T1000 (cell line): ENCODE data around the gene RUFY2.

Experiments
- DNase-seq: peaks from one replicate; lab custom pipeline; 2025; ENCODE audit warnings: mixed read lengths; lab: John Stamatoyannopoulos, UW

Gene RUFY2

GRCh38 chr10:68364101-68364886 is 42.8 kb downstream of the RUFY2 start:
- DNase-seq, result no peak

GRCh38 chr10:68362590-68362989 is 44.5 kb downstream of the RUFY2 start:
- no peak for DNase-seq

- DNase-seq, result no peak
These were observed 47.9 kb downstream of the RUFY2 start for GRCh38 chr10:68359189-68359588.

GRCh38 chr10:68353537-68353936 is 53.5 kb downstream of the RUFY2 start:
- no peak for DNase-seq

- peak; percentile 26 for DNase-seq
These were observed 58.8 kb downstream of the RUFY2 start for GRCh38 chr10:68348265-68348741.

GRCh38 chr10:68346774-68347173 is 60.3 kb downstream of the RUFY2 start:
- DNase-seq, result no peak

- no peak for DNase-seq
These were observed 61.5 kb downstream of the RUFY2 start for GRCh38 chr10:68345621-68346020.

GRCh38 chr10:68342909-68343516 is 64.1 kb downstream of the RUFY2 start:
- no peak for DNase-seq

- DNase-seq, result no peak
These were observed 66.6 kb downstream of the RUFY2 start for GRCh38 chr10:68340358-68341080.

- DNase-seq, result no peak
These were observed 70.2 kb downstream of the RUFY2 start for GRCh38 chr10:68336754-68337351.

GRCh38 chr10:68334672-68335467 is 72.2 kb downstream of the RUFY2 start:
- DNase-seq, result no peak

GRCh38 chr10:68333440-68334431 is 73.3 kb downstream of the RUFY2 start:
- no peak for DNase-seq

- no peak for DNase-seq
These were observed 74.0 kb downstream of the RUFY2 start for GRCh38 chr10:68333058-68333395.

- peak; percentile 64 for DNase-seq
These were observed 74.6 kb downstream of the RUFY2 start, which contains the start of gene PBLD for GRCh38 chr10:68332259-68333057. Gene PBLD, minus strand, starts transcription at chr10:68332928. Its CDS starts 26,084 bp downstream, at chr10:68306844.

GRCh38 chr10:68331455-68332258 is 75.4 kb downstream of the RUFY2 start, which contains the start of gene HNRNPH3:
Gene HNRNPH3, plus strand, starts transcription at chr10:68332064. Its CDS starts 5,158 bp downstream, at chr10:68337222.
- DNase-seq, result peak; percentile 97

GRCh38 chr10:68330852-68331454 is 76.1 kb downstream of the RUFY2 start:
- no peak for DNase-seq

- no peak for DNase-seq
These were observed 77.6 kb downstream of the RUFY2 start for GRCh38 chr10:68329506-68329861.
